Epithelial cell of proximal tubule (primary cell): Measurements from ENCODE around the gene ELMO3. TPM values are rescaled to one million over a fixed set of nuclear protein-coding genes. Genes with fewer than 3 reads are reported as not detected.

Experiments used
- DNase-seq: peaks from one replicate; pipeline ENCODE4 v3.0.0-alpha.2; 2011; ENCODE audit warnings: low read depth
- H3K4me3 ChIP-seq: 2 replicates; pipeline ENCODE4 v1.5.1; 2011; ENCODE audit warnings: low read depth, mild to moderate bottlenecking, low read length
- total RNA-seq: library from RNA; depleted of rRNA; stranded (reverse); fragments of >200 nt; gene quantifications from 2 replicates; pipeline ENCODE4 v1.2.3, GENCODE V29; 2015
- TF ChIP-seq, protein P1 (sequence below): conservative IDR thresholded peaks from 2 replicates; pipeline ENCODE4 v1.5.1; 2012; ENCODE audit warnings: low read depth, mild to moderate bottlenecking, low read length

ELMO3 gene
- total RNA-seq, 1 donor from 2014 or later, result 11.0 TPM

DNA sequence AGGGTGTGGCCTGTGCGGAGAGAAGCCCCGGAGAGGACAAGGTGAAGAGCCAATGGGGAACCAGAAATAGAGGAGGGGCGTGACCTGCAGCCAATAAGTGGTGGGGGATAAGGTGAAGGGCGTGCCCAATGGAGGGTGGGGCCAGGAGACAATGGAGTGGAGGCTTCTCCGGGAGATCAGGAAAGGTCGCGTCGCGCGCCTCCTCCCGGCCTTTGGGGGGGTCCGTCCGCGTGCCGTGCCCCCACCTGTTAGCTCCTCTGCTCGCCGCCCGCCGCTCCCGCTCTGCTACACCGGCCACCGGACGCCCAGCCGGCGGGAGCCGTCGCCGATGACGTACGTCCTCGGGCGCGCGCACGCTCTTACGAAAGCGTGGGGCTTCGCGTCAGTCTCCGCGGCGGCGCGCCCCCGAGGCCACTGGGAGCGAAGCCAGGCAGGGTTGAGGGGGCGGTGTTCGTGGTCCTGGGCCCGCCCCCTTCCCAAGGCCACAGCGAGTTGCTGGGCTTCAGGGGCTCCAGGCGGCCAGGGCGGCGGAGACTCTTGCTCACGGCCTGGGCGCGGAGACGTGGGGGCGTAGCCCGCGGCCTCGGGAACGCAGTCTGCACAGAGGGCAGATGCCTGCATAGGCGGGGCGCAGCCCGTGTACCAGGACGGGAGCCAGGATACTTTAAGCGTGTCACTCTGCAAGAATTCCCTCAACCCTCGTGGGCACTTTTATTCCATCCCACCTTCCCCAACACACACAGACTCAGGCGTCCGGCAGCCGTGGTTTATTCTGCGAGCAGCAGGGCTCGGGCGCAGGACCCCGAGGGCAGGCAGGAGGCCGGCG is 15.1 kb upstream of the ELMO3 start, which contains the start of gene MATCAP1:
Gene MATCAP1, minus strand, starts transcription at position 337 of the 826 bp plus-strand sequence. CDS start 3,353 bp downstream, outside the sequence.
- DNase-seq, result no peak
- H3K4me3 ChIP-seq, result peak within 1 kb of the TSS; percentile 66
- TF ChIP-seq, protein P1, sequence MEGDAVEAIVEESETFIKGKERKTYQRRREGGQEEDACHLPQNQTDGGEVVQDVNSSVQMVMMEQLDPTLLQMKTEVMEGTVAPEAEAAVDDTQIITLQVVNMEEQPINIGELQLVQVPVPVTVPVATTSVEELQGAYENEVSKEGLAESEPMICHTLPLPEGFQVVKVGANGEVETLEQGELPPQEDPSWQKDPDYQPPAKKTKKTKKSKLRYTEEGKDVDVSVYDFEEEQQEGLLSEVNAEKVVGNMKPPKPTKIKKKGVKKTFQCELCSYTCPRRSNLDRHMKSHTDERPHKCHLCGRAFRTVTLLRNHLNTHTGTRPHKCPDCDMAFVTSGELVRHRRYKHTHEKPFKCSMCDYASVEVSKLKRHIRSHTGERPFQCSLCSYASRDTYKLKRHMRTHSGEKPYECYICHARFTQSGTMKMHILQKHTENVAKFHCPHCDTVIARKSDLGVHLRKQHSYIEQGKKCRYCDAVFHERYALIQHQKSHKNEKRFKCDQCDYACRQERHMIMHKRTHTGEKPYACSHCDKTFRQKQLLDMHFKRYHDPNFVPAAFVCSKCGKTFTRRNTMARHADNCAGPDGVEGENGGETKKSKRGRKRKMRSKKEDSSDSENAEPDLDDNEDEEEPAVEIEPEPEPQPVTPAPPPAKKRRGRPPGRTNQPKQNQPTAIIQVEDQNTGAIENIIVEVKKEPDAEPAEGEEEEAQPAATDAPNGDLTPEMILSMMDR, result no peak

DNA sequence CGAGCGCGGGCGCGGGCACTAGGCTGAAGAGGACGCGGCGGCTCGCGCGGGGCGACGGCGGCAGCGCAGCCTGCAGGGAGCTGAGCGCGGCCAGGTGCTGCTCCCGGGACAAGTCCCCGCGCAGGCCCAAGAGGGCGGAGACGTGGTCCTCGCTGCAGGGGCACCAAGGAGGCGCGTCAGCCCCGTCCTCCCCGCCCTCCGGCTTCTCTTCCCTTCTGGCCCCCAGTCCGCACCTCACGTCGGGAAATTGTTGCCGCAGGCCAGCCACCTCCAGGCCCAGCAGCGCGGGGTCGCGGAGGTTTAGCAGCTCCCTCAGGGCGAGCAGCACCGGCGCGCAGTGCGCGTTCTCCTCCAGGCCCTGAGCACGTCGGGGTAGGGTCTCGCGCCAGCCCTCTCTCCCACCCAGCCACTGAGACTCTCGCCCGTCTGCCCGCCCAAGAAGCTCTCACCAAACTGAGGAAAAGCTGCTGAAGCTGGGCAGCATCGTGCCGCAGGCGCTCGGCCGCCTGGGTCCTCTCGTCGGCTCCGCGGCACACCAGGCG is 14.4 kb upstream of the ELMO3 start:
- TF ChIP-seq, protein P1, result no peak
- no peak for DNase-seq
- H3K4me3 ChIP-seq, result peak overlapping the region; percentile 66

DNA sequence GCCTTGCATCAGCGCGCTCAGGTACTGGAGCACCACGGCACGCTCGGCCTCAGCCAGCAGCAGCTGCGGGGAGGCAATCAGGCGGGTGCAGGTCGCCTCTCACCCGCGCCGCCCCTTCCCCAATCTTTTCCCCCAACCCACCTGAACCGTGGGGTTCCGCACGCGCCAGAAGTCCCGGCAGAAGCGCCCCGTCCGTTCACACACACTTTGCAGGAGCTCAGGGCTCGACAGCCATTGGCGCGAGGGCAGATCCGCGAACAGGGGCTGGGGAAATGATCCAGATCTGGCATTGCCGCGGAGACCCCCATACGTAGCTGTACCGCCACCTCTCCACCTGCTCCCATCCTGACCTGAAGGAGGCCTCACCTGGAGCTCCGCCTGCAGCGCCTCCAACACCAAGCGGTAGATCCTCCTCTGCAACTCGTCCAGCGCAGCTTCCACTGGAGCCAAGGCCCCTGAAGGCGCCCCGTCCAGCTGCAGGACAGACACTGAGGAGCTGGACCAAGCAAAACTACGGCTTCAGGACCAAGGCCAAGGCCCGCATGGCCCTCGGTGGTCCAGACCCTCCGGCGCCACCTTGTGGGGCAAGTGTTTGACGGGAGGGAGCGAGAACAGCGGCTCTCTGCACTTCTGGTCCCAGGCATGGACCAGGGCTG is 13.8 kb upstream of the ELMO3 start:
- DNase-seq, result no peak
- peak overlapping the region; percentile 66 for H3K4me3 ChIP-seq

DNA sequence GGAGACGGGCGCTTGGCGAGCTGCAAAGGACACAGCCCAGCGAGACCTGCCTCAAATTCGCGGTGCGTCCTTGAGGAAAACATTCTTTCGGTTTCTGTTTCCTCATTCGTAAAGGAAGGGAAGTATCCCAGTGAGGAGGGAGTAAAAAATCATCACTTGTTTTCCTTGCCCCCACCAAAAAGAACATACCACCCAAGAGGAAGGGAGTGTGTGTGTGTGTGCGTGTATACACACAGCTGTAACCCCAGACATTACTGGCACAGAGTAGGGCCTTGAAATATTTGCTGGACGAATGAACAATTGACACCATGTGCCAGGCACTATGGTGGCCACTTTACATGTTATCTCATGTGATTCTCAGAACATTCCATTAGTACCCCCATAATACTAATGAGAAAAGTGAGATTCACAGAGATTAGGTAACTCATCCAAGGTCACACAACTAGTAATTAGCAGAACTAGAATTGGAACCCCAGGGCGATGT is 13.2 kb upstream of the ELMO3 start:
- TF ChIP-seq, protein P1, result no peak
- no peak for DNase-seq
- peak overlapping the region; percentile 7 for H3K4me3 ChIP-seq

More for the DNA sequence above, 13.8 kb upstream of the ELMO3 start:
- TF ChIP-seq, protein P1, result peak; percentile 83

DNA sequence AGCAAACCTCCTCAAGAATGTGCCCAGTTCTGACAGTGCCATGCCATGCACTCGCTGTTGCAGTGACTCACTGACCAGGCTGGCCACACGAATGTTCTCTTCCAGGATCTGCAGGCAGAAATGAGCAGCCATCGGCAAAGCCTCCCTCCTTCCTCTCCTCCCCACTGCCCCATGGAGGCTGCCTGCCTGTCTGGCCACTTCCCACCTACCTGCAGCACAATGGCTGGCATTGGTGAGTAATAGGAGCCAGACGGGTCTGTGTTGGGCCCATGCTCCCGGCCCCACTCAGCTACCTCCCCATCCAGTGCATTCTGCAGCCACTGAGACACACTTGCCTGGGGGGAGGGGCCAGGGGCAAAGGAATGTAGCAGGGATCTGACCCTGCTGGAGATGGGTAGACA is 12.4 kb upstream of the ELMO3 start:
- DNase-seq, result no peak
- H3K4me3 ChIP-seq, result no peak overlapping the region
- TF ChIP-seq, protein P1, result no peak

DNA sequence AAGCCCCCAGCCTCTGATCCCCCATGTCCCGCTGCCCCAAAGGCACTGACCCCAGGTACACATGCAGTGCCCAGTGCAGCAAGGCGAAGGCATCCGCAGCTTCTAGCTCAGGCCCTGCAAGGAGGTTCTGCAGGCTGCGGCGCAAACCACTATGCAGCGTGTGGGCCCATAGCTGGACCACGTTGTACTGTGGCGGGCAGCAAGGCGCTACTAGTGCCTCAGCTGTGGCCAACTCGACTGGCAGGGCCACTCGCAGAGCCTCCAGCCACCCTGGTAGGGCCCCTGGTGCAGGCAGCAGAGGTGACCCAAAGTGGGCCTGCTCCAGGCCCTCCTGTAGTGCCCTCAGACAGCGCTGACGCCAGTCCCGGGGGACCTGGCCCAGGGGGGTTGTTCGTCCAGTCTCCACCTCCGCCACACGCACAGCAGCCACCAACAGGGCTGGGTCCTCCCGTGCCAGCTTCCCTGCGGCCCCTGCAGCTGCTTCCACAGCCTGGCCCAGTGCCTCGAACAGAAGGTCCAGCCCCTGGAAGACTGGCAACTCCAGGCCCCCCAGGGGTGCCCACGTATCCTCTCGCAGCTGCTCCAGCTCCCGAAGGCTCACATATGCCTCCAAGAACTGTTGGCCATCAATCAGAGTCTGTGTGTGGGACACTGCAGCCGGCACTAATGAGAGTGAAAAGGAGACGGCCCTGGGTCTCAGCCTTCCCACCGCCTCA is 11.6 kb upstream of the ELMO3 start:
- TF ChIP-seq, protein P1, result no peak
- H3K4me3 ChIP-seq, result no peak overlapping the region
- no peak for DNase-seq
